ENCODE results near the gene ALB.

ALB gene

DNA sequence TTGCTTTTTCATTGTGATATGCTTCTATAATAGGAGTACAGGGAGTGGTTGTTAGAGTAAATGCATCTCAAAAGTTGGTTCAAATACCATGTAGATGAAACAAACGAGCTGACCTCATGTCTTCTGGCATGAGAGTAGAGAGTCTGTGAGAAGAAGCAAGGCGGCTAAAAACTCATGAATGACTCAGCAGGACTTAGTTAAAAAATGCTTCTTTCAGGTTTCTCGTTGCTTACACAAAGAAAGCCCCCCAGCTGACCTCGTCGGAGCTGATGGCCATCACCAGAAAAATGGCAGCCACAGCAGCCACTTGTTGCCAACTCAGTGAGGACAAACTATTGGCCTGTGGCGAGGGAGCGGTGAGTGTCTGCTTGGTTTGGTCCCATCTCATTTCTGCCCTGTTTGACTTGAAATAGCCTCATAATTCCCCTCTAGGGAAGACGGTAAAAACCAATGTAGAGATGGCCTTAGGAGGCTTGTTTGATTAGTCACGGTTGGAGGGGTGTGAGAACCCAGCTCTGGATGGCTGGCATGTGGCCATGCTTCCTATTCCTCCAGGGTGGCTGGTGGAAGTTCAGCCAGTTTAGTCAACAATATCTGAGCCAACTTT, 46.4 kb downstream of the ALB start:
- no peak for DNase-seq (ENCODE audit: low read depth in 3 of 3, low spot score in 1 of 3)

DNA sequence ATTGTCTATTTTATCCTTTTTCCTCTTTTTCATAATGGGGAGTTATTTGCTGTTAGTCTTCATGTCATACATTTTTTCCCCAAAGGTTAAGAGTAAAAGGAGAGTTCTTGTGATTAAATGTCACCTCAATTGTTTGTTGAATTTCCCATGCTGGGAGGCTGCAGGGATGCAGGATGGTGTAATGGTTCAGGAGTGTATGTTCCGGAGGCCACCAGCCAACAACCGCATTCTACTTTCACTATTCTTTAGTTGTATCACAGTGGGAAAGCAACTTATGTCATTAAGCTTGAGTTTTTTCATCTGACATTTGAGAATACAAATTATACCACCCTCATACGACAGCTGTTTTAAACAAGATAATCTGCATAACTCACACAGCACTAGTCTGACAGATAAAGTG, 47.3 kb downstream of the ALB start:
- no peak for DNase-seq (ENCODE audit: low read depth in 3 of 3, low spot score in 1 of 3)

DNA sequence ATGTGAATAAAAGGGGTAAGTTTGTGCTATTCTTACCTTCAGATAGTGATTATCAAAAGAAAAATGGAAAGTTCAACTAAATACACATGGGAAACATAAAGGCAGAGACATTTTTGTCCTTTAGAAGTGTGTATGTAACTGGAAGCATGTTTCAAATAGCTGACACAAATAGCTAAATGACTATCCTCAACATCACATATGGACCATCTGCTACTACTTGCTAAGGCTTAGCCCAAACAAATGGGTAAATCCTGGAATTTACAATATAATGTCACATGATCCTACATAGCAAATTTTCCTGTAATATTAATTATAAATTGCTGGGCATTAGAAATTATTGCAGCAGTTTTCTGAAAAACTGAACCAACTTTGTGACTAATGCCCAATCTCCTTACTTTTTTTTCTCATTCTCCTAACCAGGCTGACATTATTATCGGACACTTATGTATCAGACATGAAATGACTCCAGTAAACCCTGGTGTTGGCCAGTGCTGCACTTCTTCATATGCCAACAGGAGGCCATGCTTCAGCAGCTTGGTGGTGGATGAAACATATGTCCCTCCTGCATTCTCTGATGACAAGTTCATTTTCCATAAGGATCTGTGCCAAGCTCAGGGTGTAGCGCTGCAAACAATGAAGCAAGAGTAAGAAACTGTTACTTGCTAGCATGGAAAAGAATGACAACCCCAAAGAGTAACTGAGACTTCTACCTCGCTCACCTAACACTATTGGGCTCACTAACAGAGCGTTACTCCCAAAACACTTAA, 48.1 kb downstream of the ALB start:
- no peak for DNase-seq (ENCODE audit: low read depth in 3 of 3, low spot score in 1 of 3)

DNA sequence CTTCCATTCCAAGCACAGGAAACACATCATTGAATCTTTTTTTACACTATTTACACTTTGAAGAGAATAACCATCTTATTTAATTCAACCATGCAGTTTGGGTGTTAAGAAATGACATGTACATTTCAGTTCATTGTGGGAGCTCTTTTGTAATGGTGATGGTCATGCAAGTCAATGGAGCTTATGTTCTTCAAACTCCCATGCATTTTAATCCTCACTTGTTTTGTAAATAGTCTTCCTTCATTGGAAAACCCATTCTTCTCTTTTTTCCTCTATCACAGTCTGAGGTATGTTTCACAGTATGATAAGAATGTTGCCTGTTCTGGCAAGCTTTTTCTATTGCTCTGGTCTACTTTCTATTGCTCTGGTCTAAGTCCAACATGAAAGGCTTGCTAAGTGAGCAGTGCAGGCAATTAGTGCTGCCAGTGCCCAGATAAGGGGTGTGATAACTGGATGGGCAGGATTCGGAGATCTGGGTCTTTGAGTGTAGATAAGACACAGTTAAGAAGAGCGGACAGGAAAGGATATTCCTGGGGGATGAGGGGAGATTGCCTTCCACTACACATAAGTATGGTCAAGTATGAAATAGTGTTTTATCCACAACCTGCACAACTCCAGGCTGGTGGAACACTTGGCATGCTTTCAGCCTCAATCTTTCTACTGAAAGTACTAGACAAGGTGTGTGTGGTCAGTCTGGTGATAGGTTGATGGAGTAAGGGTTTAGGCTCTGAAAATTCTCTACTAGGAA, 49.0 kb downstream of the ALB start:
- DNase-seq (ENCODE audit: low read depth in 3 of 3, low spot score in 1 of 3): no peak

DNA sequence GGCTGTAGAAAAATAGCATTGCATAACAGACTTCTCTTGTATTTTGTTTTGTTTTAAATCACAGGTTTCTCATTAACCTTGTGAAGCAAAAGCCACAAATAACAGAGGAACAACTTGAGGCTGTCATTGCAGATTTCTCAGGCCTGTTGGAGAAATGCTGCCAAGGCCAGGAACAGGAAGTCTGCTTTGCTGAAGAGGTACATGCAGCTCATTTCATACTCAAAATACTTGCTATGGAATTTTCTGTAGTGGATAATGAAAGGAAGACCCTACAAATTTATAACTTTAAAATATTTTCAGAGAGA, 49.6 kb downstream of the ALB start:
- no peak for DNase-seq (ENCODE audit: low read depth in 3 of 3, low spot score in 1 of 3)

DNA sequence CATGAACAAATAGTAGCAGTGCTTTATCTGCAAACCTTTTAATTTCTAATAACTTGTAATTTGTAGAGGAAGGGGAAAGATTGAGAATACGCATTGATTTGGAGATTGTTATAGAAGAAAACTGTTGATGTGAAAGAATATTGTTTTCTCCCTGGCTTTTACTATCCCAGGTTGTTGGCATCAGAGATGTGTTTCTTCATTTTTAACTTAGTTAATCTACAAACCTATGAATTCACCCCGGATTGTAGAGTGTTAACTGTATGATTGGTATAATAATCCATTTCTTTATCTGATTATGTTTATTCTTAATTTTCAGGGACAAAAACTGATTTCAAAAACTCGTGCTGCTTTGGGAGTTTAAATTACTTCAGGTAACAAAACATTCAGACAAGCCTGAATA, 50.8 kb downstream of the ALB start:
- no peak for DNase-seq (ENCODE audit: low read depth in 3 of 3, low spot score in 1 of 3)

DNA sequence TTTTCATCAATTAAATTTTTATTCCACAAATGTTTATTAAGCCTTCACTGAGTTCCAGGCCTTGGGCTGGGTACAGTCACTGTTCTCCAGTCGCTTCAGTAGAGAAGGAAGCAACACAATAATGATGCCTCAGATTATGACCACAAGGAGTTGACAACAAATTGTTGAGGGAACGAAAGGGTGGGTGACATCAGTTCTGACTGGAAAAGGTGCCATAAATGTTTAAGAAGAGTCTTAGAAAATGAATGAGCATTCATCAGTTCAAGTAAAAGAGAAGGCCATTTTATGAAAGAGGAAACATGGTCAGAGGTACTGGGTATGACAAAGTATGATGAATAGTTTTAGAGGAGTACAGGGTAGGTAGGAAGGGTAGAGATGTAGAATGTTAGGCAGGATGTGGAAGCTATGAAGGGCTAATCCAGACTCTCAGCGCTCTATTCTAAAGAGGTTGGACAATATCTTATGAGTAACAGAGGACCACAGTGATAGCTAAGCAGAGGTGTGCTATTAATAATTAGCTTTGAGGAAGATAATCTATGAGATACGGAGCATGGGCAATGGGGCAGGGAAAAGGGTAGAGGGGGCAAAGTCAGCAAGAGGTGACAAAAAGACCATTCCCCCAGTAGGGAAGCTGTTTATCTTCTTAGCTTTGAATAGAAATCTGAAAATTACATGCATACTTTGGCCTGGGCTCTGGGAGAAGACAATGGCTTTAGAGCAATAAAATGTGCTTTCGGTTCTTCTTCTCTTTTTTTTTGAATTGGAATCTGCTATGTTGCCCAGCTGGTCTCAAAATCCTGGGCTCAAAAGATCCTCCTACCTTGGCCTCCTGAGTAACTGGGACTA, 52.3 kb downstream of the ALB start:
- DNase-seq (ENCODE audit: low read depth in 3 of 3, low spot score in 1 of 3): no peak

DNA sequence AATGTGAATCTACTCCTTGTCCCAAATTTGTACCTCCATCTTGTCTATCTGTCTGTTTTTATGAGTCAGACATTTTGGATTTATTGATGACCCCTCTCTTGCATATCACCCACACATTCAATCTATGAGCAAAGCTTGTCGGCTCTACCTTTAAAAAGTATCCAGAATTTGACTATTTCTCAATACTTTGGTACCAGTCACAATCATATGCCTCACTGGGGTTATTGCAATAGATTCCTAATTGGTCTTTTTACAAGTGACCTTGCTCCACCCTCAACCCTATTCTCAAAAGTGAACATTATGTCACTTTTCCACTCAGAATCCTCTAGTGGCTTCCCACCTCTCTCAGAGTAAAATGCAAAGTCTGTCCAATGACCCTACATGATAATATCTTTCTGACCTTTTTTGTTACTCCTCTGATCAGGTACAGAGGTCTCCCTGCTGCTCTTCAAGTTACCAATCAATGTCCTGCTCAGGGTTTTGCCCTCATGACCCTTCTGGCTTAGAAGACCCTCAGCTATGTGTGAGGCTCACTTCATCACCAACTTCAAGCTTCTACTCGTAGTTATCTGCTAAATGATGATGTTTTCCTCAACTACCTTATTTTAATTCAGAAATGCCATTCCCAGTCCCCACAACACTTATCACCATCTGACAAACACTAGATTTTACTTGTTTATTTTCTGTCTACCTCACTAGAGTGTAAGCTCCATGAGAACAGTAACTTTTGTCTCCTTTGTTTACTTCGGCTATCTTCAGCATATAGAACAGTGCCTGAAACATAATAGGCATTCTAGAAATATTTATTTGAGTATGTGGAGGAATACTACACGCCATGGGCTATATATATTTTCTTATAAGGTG, 54.3 kb downstream of the ALB start:
- DNase-seq (ENCODE audit: low read depth in 3 of 3, low spot score in 1 of 3): no peak

DNA sequence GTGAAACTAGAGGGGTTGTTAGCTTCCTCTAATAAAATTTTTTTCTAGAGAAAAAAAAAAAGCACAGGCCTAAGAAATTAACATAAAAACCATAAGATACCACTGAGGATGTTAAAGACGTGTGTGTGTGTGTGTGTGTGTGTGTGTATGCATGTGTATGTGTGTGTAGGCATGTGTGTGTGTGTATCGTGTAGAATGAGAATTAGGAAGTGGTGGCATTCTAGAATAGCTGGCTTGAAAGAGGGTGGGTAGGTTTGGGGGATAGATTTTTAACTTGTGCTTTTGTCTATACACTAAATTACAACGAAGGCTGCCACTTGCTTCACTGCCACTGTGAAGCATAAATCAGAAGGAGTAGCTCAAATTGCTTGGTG, 54.9 kb downstream of the ALB start:
- DNase-seq (ENCODE audit: low read depth in 3 of 3, low spot score in 1 of 3): no peak

DNA sequence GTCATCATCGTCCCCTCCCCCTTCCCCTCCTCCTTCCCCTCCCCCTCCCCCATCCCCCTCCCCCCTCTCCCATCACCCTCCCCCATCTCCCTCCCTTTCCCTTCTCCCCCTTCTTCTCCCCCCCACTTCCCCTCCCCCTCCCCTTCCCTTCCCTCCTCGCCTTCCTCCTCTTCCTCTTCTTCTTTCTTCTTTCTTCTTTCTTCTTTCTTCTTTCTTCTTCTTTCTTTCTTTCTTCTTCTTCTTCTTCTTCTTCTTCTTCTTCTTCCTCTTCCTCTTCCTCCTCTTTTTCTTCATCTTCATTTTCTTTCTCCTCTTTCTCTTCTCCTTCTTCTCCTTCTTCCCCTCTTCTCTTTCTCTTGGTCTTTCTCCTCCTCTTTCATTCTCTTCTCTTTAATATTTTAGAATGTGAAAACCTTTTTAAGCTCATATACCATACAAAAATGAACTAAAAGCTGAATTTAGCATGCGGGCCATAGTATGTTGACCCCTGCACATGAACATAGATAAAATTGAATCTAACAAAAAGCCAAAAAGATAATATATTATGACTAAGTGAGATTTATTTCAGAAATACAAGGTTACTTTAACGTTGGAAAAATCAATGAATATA, 56.9 kb downstream of the ALB start:
- DNase-seq (ENCODE audit: low read depth in 3 of 3, low spot score in 1 of 3): no peak

DNA sequence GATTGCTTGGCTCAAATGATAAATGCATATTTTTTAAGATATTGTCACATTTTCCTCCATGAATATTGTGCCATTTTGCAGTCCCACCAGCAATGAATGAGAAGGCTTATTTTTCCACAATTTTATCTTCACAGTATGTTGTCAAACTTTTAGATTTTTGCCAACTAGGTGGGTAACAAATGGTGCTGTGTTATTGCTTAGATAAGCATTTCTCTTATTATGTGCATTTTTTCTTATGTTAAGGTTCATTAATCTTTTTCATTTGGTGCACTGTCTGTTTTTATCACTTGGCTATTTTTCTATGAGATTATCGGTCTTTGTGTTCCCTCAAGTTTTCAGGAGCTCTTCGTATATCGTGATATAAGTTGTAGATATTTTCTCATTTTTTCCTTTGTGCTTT, 64.1 kb downstream of the ALB start:
- DNase-seq (ENCODE audit: low read depth in 3 of 3, low spot score in 1 of 3): no peak

DNA sequence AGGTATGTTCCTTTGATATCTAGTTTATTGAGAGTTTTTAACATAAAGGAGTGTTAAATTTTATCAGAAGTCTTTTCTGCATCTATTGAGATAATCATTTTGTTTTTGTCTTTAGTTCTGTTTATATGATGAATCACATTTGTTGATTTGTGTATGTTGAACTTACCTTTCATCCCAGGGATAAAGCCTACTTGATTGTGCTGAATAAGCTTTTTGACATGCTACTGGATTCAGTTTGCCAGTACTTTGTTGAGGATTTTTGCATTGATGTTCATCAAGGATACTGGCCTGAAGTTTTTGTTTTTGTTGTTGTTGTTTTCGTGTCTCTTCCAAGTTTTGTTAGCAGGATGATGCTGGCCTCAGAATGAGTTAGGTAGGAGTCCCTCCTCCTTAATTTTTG, 66.6 kb downstream of the ALB start:
- no peak for DNase-seq (ENCODE audit: low read depth in 3 of 3, low spot score in 1 of 3)
